Measurements from ENCODE around the gene LDAH. TPM values are rescaled to one million over a fixed set of nuclear protein-coding genes. Genes with fewer than 3 reads are reported as not detected.

Gene LDAH
- polyA plus RNA-seq, 1 experiment = 31.4 TPM

- TF ChIP-seq CTCF (IDR thresholded peaks at IDR 0.05; ENCODE audit: low read depth, low read length) = no peak
- H3K27ac ChIP-seq (ENCODE audit: low read depth, low read length) = no peak overlapping the region
- H3K9me3 ChIP-seq (ENCODE audit: control insufficient read depth, insufficient read depth, low read length) = no peaks in the 10 kb centered on the region
- POLR2A ChIA-PET = no interaction called here
- H3K4me3 ChIP-seq (ENCODE audit: low read depth, low read length) = no peak overlapping the region
- no peak for DNase-seq (ENCODE audit: low read depth, low spot score)
- no peaks in the 10 kb centered on the region for H3K27me3 ChIP-seq (ENCODE audit: control insufficient read depth, insufficient read depth, low read length)
- CTCF ChIA-PET = no interaction called here
Measured at GRCh38 chr2:20689428-20690264, 133.3 kb downstream of the LDAH start.

GRCh38 chr2:20687260-20687832 is 135.6 kb downstream of the LDAH start:
- H3K27me3 ChIP-seq (ENCODE audit: control insufficient read depth, insufficient read depth, low read length) = no peaks in the 10 kb centered on the region
- no peak for DNase-seq (ENCODE audit: low read depth, low spot score)
- H3K9me3 ChIP-seq (ENCODE audit: control insufficient read depth, insufficient read depth, low read length) = no peaks in the 10 kb centered on the region
- no peak for TF ChIP-seq CTCF (IDR thresholded peaks at IDR 0.05; ENCODE audit: low read depth, low read length)
- ChIA-PET POLR2A (no interaction called here), CTCF (interaction anchor here (1.6 kb wide), 2 partner anchors 9 to 26 kb away, joined by 3 to 4 read pairs; no protein-coding TSS in a partner anchor)
- H3K4me3 ChIP-seq (ENCODE audit: low read depth, low read length) = no peak overlapping the region
- no peak overlapping the region for H3K27ac ChIP-seq (ENCODE audit: low read depth, low read length)

- Histone ChIP-seq H3K4me3 (ENCODE audit: low read depth, low read length) (no peak overlapping the region), H3K9me3 (ENCODE audit: control insufficient read depth, insufficient read depth, low read length) (no peaks in the 10 kb centered on the region), H3K27ac (ENCODE audit: low read depth, low read length) (no peak overlapping the region), H3K27me3 (ENCODE audit: control insufficient read depth, insufficient read depth, low read length) (no peaks in the 10 kb centered on the region)
- CTCF ChIA-PET = interaction anchor here (0.7 to 1.9 kb wide), 5 partner anchors 23 to 279 kb away, joined by 3 to 8 read pairs (median 6); no protein-coding TSS in a partner anchor
- POLR2A ChIA-PET = no interaction called here
- DNase-seq (ENCODE audit: low read depth, low spot score) = no peak
- TF ChIP-seq CTCF (IDR thresholded peaks at IDR 0.05; ENCODE audit: low read depth, low read length) = no peak
Measured at GRCh38 chr2:20684581-20685063, 138.3 kb downstream of the LDAH start.

- Histone ChIP-seq H3K27ac (ENCODE audit: low read depth, low read length) (no peak overlapping the region), H3K9me3 (ENCODE audit: control insufficient read depth, insufficient read depth, low read length) (no peaks in the 10 kb centered on the region), H3K27me3 (ENCODE audit: control insufficient read depth, insufficient read depth, low read length) (no peaks in the 10 kb centered on the region), H3K4me3 (ENCODE audit: low read depth, low read length) (no peak overlapping the region)
- DNase-seq (ENCODE audit: low read depth, low spot score) = no peak
- ChIA-PET CTCF (interaction anchor here (0.6 to 1.4 kb wide), 9 partner anchors 9 to 281 kb away, joined by 3 to 8 read pairs (median 4); partner anchors contain the start of gene LDAH), POLR2A (no interaction called here)
- peak; percentile 71 for TF ChIP-seq CTCF (IDR thresholded peaks at IDR 0.05; ENCODE audit: low read depth, low read length)
Measured at GRCh38 chr2:20682167-20682920, 140.6 kb downstream of the LDAH start.
